Hematopoietic multipotent progenitor cell treated with erythropoietin and hydrocortisone succinate and interleukin-3 and kit ligand, for 15 days (in vitro differentiated cells): ENCODE data around the gene MRPL12.
A peak's percentile ranks its signal among the peaks of the same experiment; 100 is the strongest.

ENCODE experiments used
- DNase-seq: peaks from one replicate; pipeline ENCODE4 v3.0.0-alpha.2; 2015; ENCODE audit warnings: low spot score

The MRPL12 gene

DNA sequence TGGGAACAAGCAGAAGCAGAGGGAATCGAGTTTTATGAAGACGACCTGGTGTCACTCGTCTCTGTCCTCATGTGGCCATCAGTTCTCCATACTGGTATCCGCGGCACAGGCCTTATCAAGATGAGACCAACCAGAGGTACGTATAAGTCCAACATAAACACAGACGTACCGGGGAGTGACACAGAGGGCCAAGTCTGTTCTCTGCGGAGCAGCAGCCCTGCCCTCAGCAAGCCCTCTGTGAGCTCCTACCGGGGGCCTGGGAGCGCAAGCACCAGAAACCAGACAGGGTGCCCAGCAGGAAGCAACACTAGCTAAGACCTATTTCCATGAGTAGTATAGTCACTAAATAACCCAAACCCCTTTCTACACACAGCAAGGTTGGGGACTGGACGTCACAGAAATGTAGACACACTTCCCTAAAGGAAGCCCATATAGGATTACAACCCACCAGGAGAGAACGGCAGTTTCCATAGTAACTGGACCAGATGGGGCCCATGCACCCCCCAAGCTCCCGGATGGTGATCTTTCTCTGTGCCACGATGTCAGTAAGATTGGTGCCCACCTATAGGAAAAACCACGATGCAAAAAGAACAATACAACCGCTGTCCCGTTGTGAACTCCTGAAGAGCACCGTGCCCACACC, 20.5 kb upstream of the MRPL12 start:
- no peak for DNase-seq

DNA sequence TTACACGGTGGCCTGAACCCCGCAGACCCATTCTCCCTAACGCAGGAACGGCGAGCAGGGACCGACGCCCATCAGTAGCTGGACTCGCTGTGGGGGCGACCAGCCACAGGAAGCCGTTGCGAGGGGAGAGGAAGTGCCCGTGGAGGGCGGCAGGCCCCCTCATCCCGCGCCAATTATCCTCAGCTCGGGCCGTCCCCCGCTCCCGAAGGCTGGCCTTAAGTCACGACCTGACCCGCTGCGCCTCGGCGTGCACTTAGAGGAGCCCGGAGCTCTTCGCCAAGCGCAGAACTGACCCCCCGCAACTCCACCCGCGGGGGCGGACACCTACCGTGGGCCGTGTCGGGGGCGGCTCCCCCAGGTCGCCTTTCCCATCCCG, 20.0 kb upstream of the MRPL12 start:
- DNase-seq = no peak

DNA sequence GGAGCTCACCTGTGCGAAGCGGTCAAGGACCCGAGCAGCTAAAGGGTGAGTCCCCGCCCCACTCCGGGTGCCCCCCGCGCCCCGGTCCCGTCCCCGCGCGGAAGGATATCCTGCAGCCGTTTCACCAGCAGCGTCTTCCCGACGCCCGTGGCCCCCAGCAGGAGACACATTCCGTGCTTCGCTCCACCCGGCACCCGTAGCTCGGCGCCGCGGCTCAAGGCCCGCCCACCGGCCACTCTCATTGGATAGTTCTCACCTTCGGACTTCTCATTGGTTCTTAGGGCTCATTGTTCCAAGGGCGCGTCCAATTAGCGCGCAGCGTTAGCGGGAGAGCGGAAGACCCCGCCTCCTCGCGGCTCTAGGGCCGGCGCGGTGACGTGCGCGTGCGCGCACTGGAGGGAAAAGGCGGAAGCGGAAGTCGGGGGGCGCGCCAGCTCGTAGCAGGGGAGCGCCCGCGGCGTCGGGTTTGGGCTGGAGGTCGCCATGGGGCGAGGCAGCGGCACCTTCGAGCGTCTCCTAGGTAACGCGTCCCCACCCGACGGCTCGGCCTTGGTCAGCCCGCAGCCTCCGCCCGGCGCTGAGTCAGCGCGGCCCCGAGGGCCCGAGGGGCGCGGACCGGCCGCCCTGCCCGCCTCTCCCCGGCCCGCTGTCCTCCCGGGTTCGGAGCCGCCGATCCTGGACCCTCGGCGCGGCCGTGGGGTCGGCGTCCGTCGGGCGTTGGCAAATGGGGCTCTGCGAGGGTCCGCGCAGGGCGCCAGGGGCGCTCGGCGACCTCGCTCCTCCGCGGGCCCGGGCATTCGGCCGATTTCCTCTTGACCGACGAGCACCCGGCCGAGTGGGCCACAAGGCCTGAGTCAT, 19.4 kb upstream of the MRPL12 start, which contains the start of the genes ARL16 and HGS:
Gene ARL16 (minus strand): TSS at position 214 of the 858 bp plus-strand sequence. CDS start 44 bp downstream, at position 170.
Gene HGS (plus strand): TSS at position 428 of the 858 bp plus-strand sequence. CDS start 56 bp downstream, at position 484.
- peak; percentile 99 for DNase-seq

DNA sequence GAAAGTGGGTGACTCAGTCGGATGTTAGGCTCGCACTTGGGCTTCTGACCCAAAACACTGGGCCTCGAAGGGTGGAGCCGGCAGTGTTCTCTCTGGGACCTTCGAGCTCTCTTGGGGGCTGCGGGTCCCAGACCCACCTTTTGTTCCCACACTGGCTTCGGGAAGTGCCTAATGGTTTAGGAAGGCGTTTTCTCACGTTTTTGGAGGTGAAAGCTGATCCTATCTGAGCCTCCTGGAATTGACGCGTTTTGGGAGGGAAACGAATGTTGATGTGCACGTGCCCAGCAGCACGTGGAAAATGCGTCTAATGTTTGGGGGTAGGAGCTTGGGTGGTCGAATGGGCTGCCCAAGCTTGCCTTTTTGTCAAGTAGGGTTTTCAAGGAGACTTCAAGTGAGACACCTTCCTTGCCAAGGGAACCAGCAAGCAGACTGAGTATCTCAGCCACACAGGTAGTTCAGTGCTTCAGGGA, 18.7 kb upstream of the MRPL12 start:
- DNase-seq = peak; percentile 51

DNA sequence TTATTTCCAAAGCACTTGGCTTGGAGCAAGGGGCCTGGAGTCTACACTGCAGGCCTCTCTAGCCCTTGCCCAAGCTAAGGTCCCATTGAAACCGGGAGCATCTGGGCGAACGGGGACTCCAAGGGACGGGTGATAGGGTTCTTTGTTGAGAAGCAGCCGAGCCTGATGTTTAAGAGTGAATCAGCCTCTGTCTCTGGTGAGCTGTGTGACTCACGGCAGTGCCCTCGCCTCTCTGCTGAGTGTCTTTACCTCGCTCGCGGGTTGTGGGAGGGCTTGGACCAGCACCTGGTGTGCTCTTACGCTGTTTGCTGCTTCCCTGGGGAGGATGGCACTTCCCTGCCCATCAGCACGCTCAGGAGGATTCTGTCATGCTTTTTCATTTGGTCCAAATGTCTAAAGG, 18.1 kb upstream of the MRPL12 start:
- no peak for DNase-seq

DNA sequence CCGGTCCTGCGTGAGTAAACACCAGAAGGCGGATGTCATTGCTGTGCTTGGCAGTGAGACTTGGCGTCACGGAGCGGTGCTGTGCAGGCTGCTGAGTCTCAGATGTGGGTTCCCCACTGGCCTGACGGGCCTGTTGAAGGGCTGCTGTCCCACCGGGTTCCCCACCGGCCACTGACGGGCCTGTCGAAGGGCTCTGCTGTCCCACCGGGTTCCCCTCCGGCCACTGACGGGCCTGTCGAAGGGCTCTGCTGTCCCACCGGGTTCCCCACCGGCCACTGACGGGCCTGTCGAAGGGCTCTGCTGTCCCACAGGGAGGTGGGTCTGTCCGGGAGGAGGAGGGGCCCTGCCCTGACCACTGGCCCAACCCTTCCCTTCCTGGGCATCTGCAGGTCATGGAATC, 16.6 kb upstream of the MRPL12 start:
- no peak for DNase-seq

DNA sequence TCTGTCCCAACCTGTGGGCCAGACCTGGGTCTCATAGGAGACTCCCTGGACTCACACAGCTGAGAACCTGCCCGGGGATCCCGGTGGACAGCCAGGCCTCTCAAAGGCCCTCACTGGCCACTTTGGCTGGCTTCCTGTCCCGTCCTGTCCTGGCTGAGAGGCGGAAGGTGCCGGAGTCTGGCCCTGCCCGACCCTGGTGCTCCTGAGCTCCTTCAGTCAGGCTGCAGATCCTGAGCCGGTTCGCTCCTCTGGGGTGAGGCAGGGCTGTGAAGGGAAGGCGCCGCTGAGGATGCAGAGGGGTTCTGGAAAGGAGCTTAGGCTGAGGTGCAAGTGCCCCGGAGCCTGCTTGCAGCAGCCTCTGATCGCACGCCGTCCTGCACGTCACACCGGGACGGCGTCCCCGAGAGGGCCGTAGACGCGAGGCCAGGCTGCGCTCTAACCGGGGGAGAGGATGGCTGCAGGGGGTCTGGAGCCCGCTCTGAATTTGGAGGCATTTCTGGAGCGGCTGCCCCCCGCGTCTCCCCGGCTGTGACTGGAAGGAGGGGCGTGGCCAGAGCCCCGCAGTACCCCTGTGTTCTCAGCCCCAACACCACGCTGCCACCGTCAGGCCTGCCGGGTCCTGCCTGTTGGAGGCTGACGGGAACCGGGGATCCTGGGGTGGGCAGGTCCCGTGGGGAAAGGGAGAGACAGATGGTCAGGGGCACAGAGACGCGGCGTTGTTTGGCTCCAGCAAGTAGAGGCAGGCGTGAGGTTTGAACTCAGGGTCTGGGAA, 15.2 kb upstream of the MRPL12 start:
- no peak for DNase-seq

DNA sequence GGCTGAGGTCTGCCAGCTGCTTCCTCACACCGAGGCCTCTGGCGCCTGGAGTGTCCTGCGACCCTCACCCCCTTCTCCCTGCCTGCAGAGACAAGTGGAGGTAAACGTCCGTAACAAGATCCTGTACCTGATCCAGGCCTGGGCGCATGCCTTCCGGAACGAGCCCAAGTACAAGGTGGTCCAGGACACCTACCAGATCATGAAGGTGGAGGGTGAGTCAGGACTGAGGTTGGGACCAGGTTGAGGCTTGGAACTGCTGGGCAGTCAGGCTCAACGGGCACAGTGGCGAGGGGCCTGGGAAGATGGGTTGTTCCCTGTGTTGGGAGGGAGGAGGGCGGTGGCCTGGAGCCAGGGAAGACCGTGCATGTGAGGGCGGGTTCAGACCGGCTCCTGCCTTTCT, 14.6 kb upstream of the MRPL12 start:
- no peak for DNase-seq

DNA sequence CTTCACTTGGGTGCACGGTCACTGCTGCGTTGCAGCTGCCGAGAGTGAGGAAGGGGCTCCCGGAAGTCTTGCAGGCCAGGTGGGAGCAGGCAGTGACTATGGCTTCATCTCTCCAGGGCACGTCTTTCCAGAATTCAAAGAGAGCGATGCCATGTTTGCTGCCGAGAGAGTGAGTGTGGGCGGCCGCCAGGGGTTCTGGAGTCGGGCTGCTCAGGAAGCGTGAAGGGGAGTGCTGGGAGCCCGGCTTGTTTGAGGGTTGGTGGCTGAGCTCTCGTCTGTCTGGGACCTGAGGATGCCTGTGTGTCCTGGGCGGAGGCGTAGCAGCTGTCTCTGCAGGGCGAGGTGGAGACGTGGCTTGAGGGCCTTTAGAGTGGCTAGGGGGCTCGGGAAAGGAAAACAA, 13.1 kb upstream of the MRPL12 start:
- no peak for DNase-seq

DNA sequence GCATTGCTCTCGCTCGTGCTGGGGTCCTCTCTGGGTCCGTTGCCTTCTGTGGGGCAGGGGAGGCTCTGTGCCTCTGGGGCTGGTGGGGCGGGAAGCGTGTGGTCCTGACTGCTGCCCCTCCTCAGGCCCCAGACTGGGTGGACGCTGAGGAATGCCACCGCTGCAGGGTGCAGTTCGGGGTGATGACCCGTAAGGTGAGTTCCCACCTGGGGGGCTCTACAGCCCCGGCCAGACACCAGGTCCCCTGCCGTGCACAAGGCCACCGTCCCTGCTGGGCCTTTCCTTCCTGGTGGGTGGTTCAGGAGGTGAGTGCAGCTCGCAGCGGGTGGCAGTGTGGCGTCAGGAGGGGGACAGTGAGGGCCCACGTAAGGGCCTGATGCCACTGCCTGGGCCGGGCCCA, 12.6 kb upstream of the MRPL12 start:
- DNase-seq = no peak

DNA sequence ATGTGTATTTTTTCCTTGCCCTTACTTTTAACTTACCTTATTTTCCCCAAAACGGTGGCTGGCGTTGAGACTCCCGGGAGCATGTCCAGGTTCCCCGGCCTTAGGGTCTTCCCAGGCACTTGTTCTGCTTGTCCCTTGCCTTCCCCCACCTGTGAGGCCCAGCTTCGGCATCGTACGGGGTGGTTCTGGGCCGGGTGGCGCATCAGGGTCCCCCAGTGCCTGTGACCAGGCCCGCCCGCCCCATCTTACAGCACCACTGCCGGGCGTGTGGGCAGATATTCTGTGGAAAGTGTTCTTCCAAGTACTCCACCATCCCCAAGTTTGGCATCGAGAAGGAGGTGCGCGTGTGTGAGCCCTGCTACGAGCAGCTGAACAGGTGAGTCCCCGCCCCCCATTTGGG, 12.0 kb upstream of the MRPL12 start:
- no peak for DNase-seq

DNA sequence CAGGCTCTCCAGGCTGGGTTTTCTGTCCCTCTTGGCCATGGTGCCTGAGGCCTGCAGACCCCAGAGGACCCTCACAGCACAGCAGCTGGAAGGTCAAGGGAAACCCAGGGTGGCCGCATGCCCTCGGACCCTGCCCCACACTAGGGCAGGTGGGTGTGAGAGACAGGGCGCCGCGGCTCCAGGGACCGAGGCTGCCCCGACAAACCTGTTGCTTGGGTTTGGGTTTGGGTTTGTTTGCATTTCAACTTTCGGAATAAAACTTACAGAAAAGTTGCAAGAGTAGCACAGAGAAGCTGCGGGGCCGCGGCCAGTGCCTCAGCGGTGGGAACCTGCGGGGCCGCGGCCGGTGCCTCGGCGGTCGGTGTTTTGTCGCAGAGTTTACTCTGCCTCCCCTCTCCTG, 11.6 kb upstream of the MRPL12 start:
- DNase-seq = no peak

DNA sequence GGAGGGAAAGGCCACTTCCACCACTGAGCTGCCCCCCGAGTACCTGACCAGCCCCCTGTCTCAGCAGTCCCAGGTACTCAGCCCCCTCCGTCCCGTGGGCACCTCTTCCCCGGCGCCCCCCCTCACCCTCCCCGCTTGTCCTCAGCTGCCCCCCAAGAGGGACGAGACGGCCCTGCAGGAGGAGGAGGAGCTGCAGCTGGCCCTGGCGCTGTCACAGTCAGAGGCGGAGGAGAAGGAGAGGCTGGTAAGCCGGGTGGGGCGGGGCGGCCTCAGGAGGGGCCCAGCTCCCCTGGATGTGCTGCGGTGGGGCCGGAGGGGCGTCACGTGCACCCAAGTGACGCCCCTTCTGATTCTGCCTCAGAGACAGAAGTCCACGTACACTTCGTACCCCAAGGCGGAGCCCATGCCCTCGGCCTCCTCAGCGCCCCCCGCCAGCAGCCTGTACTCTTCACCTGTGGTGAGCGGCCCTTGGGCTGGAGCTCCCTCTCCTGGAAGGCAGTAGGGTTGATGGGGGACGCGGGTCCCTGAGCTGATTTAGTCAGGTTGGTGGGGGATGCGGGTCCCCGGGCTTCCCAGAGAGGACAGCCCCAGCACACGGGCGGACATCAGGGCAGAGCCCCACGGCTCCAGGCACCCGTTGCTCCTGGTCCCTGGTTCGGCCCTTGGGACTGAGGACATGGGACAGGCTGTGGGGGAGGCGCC, 9.5 kb upstream of the MRPL12 start:
- DNase-seq = no peak

DNA sequence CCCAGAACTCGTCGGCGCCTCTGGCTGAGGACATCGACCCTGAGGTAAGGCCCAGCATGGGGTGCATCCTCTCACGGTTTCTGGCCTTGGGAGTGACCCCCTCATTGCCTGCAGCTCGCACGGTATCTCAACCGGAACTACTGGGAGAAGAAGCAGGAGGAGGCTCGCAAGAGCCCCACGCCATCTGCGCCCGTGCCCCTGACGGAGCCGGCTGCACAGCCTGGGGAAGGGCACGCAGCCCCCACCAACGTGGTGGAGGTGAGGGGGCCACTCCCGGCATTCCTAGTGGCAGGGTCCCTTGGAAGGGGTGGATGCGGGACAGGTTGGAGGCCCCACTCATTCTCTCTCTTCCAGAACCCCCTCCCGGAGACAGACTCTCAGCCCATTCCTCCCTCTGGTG, 8.4 kb upstream of the MRPL12 start:
- DNase-seq = no peak

DNA sequence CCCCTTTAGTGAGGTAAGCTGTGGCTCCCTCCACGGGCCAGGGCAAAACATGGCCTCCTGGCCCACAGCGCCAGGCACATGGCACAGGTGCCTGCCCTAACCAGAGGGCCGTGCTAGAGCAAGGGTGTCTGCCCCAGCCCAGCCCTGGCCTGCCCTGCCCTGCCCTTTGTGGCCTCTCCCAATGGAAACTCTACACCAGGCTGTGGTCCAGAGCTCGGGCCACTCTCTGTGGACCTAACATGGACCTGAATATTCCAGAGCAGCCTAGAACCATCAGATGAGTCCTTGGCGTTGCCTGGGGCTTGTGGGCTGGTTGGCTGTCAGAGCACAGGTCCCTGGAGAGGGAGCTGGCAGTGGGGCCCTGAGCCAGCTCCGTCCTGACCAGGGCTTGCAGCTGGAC, 8.0 kb upstream of the MRPL12 start:
- no peak for DNase-seq

DNA sequence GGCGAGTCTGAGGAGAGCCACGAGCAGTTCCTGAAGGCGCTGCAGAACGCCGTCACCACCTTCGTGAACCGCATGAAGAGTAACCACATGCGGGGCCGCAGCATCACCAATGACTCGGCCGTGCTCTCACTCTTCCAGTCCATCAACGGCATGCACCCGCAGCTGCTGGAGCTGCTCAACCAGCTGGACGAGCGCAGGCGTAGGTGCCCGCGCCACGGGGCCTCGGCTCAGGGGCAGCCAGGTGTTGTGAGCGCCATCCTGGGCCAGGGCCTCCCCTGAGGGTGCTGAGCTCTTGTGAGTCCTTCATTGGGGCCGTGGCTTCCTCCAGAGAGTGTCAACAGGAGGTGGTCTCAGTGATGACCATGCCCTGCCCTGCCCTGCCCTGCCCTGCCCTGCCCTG, 7.4 kb upstream of the MRPL12 start:
- DNase-seq = no peak

DNA sequence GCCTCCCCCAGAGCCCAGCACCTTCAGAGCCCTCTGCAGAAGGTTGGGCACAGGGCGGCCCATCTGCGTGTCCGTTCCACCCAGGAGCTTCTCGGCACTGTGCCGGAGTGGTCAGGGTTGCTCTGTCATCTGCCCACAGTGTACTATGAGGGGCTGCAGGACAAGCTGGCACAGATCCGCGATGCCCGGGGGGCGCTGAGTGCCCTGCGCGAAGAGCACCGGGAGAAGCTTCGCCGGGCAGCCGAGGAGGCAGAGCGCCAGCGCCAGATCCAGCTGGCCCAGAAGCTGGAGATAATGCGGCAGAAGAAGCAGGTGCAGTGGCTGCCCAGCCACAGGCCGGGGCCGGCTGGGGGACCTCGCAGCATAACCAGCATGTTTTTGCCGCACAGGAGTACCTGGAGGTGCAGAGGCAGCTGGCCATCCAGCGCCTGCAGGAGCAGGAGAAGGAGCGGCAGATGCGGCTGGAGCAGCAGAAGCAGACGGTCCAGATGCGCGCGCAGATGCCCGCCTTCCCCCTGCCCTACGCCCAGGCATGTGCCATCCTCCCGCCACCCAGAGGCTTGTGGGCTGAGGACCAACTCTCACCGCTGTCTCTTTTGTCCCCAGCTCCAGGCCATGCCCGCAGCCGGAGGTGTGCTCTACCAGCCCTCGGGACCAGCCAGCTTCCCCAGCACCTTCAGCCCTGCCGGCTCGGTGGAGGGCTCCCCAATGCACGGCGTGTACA, 6.8 kb upstream of the MRPL12 start:
- DNase-seq = no peak

DNA sequence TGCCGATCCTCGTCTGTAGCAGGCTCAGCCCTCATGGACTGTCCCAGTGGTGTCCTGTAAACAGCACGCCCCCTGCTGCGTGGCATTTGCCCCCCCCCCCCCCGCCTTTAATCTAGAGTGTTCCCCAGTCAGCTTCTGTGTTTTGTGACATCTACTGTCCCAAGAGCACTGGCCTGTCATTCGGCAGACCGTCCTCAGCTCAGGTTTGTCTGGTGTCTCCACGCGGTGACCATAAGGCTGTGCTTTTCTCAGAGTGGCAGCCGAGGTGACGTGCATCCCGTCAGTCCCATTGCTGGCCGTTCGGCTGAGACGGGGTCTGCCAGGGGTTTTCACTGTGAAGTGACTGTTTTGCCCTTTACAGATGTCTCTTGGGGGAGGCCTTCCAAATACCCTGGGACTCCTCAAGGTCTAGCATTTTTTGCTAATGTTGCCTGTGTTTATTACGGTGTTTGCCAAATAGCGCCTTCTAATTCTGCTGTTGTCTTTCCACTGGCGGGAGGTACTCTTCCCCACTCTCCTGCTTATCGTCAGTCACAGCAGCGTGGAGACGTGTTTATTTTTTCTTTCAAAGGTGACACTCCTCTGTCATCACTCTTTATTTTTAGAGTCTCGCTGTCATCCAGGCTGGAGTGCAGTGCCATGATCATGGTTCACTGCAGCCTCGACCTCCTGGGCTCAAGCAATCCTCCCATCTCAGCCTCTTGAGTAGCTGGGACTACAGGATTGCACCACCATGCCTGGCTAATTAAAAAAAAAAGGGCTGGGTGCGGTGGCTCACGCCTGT, 5.7 kb upstream of the MRPL12 start:
- no peak for DNase-seq

DNA sequence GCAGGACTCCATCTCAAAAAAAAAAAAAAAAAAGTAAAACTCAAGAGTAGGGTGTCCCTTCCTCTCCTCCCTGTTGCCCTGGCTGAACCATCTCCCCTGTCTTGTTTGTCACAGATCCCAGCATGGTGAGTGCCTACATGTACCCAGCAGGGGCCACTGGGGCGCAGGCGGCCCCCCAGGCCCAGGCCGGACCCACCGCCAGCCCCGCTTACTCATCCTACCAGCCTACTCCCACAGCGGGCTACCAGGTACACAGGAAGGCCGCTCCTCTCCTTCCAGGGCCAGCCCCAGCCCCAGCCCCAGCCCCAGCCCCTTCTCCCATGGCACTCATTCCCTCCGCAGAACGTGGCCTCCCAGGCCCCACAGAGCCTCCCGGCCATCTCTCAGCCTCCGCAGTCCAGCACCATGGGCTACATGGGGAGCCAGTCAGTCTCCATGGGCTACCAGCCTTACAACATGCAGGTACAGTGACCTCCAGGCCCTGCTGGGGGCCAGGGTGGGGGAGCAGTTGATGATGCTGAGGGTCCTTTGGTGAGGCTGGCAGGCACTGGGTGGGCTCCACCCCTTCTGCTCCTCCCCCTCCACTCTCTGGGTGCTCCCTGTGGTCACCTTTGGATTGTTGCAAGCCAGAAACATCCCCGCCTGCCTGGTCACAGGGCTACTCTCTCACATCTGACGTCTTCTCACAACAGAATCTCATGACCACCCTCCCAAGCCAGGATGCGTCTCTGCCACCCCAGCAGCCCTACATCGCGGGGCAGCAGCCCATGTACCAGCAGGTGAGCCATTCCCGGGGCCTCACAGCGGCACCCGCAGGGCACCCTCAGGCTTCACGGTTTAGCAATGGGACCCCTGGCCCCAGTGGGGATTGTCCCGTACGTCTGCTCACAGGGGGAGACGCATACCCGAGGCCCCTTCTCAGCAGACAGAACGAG, 2.5 kb upstream of the MRPL12 start:
- DNase-seq = no peak
